Right atrium auricular region (tissue), 2 donors: ENCODE data around the gene BEND7. TPM values are rescaled to one million over a fixed set of nuclear protein-coding genes. Genes with fewer than 3 reads are reported as not detected.

Experiments used
- DNase-seq: peaks from one replicate; pipeline ENCODE4 v3.0.0-alpha.2; 2019; ENCODE audit warnings: low spot score
- H3K27ac ChIP-seq, 2 donors: fragments of 200-600 bp; sonication (generic); 1 replicate in 1 of 2; 2 replicates in 1 of 2; pipeline ENCODE4 v1.5.1; 2016 to 2019
- H3K27me3 ChIP-seq, 2 donors: fragments of 200-600 bp; sonication (generic); one replicate each; pipeline versions ENCODE4 v1.5.1 to v1.6.0; 2017 to 2019
- H3K36me3 ChIP-seq: fragments of 200-600 bp; sonication (generic); one replicate; pipeline ENCODE4 v1.5.1; 2016
- H3K4me1 ChIP-seq, 2 donors: fragments of 200-600 bp; sonication (generic); one replicate each; pipeline versions ENCODE4 v1.5.1 to v1.6.0; 2017 to 2019
- H3K4me3 ChIP-seq, 2 donors: fragments of 200-600 bp; sonication (generic); 1 replicate in 1 of 2; 2 replicates in 1 of 2; pipeline ENCODE4 v1.5.1; 2017 to 2019; ENCODE audit warnings: mild to moderate bottlenecking in 1 of 2, moderate library complexity in 1 of 2
- H3K9me3 ChIP-seq, 2 donors: fragments of 200-600 bp; sonication (generic); one replicate each; pipeline ENCODE4 v1.5.1; 2019
- total RNA-seq, 2 donors: library from RNA; depleted of rRNA; stranded (reverse); fragments of >200 nt; gene quantifications; one replicate each; pipeline ENCODE4 v1.1.0, GENCODE V29; 2016
- TF ChIP-seq, protein P1 (sequence below), 2 donors: fragments of 200-600 bp; sonication (generic); IDR thresholded peaks; one replicate each; pipeline ENCODE4 v1.5.1; 2019; ENCODE audit warnings: antibody characterized with exemption in 2 of 2

Gene BEND7
- total RNA-seq, 2 donors from 2014 or later, result 11.5 to 11.6 TPM

- H3K27ac ChIP-seq, result no peak overlapping the region
- no peaks in the 10 kb centered on the region for H3K27me3 ChIP-seq
- DNase-seq, result no peak
- TF ChIP-seq, protein P1, sequence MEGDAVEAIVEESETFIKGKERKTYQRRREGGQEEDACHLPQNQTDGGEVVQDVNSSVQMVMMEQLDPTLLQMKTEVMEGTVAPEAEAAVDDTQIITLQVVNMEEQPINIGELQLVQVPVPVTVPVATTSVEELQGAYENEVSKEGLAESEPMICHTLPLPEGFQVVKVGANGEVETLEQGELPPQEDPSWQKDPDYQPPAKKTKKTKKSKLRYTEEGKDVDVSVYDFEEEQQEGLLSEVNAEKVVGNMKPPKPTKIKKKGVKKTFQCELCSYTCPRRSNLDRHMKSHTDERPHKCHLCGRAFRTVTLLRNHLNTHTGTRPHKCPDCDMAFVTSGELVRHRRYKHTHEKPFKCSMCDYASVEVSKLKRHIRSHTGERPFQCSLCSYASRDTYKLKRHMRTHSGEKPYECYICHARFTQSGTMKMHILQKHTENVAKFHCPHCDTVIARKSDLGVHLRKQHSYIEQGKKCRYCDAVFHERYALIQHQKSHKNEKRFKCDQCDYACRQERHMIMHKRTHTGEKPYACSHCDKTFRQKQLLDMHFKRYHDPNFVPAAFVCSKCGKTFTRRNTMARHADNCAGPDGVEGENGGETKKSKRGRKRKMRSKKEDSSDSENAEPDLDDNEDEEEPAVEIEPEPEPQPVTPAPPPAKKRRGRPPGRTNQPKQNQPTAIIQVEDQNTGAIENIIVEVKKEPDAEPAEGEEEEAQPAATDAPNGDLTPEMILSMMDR (IDR thresholded peaks at IDR 0.05), result no peak
- peaks cover 0 to 8% of the 10 kb centered on the region in 2 donors for H3K4me1 ChIP-seq
- no peaks in the 10 kb centered on the region for H3K36me3 ChIP-seq
- H3K9me3 ChIP-seq, result no peaks in the 10 kb centered on the region
- no peak overlapping the region for H3K4me3 ChIP-seq
Observed at GRCh38 chr10:13499150-13499549, 29.7 kb downstream of the BEND7 start.

GRCh38 chr10:13496931-13497330, 31.9 kb downstream of the BEND7 start:
- H3K27me3 ChIP-seq, result no peaks in the 10 kb centered on the region
- H3K9me3 ChIP-seq, result no peaks in the 10 kb centered on the region
- H3K27ac ChIP-seq, result no peak overlapping the region
- H3K4me3 ChIP-seq, result no peak overlapping the region
- no peak for DNase-seq
- TF ChIP-seq, protein P1 (IDR thresholded peaks at IDR 0.05), result no peak
- no peaks in the 10 kb centered on the region for H3K36me3 ChIP-seq
- H3K4me1 ChIP-seq, result no peaks in the 10 kb centered on the region

GRCh38 chr10:13496164-13496563, 32.6 kb downstream of the BEND7 start:
- DNase-seq, result no peak
- Histone ChIP-seq H3K27me3 (no peaks in the 10 kb centered on the region), H3K4me1 (no peaks in the 10 kb centered on the region), H3K9me3 (no peaks in the 10 kb centered on the region), H3K36me3 (no peaks in the 10 kb centered on the region), H3K27ac (no peak overlapping the region), H3K4me3 (no peak overlapping the region)
- TF ChIP-seq, protein P1 (IDR thresholded peaks at IDR 0.05), result no peak

- TF ChIP-seq, protein P1 (IDR thresholded peaks at IDR 0.05), result no peak
- peaks cover 7% of the 10 kb centered on the region for H3K36me3 ChIP-seq
Observed at GRCh38 chr10:13492493-13493180, 36.2 kb downstream of the BEND7 start.

GRCh38 chr10:13491747-13492360, 37.0 kb downstream of the BEND7 start:
- Histone ChIP-seq H3K27me3 (no peaks in the 10 kb centered on the region), H3K36me3 (peaks cover 7% of the 10 kb centered on the region), H3K9me3 (no peaks in the 10 kb centered on the region), H3K4me3 (no peak overlapping the region), H3K4me1 (no peaks in the 10 kb centered on the region), H3K27ac (no peak overlapping the region)
- no peak for DNase-seq
- TF ChIP-seq, protein P1 (IDR thresholded peaks at IDR 0.05), result no peak

More at GRCh38 chr10:13492493-13493180, 36.2 kb downstream of the BEND7 start:
- no peaks in the 10 kb centered on the region for H3K27me3 ChIP-seq
- H3K4me3 ChIP-seq, result no peak overlapping the region
- no peaks in the 10 kb centered on the region for H3K9me3 ChIP-seq
- no peak overlapping the region for H3K27ac ChIP-seq
- no peaks in the 10 kb centered on the region for H3K4me1 ChIP-seq
- DNase-seq, result no peak
